CD4-positive, alpha-beta T cell treated with Interleukin-10 for 1 hour (primary cell): ENCODE results near the gene ZFP62.

Experiments
- DNase-seq: peaks from one replicate; pipeline ENCODE4 v3.0.0-alpha.2; 2020

ZFP62 gene

DNA sequence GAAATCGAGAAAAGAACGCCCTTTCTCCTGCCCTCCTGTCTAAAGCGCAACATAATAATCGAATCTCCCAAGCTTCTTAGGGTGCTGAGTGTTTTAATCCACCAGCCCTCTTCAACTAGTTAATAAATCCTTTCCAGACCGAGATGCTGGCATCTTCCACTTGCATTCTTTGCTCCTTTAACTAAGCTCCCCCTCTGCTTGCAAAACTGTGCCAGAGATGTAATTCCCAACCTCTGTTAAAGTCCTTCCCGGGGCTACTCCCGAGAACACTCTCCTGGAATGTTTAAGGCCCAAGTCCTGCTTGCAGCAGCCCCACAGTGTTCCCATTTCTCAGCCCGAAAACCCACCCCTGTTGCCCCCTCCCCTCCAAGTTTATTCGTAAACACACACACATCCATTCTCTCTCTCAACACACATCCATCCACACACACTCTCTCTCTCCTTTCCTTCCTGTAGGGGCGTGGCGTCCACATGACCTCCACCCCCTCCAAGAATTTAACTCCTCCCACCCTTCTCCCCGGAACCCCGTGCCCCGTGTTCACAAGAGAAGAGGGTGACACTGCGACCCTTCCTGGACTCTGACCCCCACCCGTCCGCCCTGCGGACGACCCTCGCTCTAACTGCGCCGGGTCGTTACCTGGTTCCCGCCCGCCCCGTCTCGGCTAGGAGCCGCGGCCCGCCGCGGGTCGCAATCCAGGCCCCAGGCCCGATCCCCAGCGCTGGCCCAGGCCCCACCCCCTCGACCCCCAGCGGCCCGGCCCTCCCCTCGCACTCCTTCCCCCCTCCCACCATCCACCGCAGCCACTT lies 51.5 kb downstream of the ZFP62 start:
- peak; percentile 95 for DNase-seq

DNA sequence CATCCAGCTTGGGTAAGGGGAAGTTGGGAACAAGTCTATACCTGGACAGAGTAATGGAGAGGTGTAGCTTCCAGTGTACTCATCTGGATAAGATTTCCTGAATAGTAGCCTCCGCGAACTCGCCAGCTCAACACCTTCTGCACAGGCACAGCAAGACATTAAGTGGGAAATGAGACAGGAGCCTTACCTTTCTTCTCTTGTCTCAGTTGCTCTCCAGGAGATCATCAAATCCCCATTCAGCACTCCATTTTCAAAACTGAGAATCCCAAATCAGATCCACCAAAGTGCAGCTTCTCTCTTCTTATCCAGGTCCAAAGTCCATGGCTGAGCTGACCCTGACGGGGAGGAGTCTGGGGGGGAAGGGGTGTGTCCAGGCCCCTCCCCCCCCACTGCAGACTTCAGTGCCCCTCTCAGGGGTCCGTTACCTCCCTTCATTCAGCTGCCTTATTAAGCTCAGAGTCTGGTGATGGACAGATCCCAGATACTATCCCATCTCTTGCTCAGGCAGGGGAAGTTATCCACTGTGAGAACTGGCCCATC lies 52.5 kb downstream of the ZFP62 start:
- no peak for DNase-seq

DNA sequence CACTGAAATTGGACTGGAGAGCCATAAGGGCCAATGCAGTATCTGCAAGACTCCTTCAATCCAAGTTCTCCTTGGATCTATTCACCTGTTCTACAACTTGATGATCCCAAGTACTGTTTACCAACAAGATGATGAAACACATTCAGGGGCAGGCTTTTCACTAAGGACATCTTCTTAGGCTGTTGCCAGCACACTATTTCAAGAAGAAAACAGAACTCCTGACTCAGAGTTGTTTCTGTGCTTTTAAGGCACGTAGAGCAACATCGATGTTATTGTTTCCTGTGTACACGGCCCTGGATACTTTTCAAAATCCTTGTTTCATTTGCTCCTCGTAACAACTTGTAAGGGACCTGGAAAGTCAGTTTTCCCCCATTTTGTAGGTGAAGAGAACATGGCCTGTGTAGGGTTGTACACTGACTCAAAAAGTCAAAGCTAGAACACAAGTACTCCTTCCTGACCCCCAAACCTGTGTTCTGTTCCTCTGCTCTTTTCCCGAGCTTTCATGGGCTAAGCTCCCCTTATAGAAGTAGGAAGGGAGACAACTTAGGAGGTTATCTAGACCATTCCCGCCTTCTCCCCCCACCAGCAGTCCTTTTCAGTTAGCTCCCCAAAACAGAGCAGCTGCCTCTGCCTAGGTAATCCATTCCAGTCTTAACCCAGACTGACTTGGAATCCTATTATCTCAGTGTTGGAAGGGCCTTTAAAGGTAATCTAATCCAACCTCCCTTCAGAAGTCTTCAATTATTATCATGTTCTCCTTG lies 53.2 kb downstream of the ZFP62 start:
- DNase-seq, result no peak

DNA sequence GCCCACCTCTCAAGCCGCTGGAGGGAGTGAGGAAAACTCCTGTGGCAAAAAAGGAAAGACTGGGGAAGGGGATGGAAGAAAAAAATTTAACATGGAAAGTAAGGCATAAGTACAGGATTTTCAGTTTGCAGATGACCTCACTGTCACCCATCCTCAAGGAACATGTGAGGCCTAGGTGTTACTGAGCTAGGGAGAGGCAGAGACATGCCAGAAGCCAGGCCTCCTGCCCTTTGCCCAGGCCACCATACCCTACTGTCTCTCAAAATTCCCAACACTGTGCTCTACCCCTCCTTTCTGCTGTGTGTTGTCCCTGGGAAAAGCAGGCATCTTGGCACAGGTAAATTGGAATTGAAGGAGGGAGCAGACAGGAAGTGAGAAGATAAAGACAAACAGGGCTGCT lies 54.0 kb downstream of the ZFP62 start:
- DNase-seq, result no peak

DNA sequence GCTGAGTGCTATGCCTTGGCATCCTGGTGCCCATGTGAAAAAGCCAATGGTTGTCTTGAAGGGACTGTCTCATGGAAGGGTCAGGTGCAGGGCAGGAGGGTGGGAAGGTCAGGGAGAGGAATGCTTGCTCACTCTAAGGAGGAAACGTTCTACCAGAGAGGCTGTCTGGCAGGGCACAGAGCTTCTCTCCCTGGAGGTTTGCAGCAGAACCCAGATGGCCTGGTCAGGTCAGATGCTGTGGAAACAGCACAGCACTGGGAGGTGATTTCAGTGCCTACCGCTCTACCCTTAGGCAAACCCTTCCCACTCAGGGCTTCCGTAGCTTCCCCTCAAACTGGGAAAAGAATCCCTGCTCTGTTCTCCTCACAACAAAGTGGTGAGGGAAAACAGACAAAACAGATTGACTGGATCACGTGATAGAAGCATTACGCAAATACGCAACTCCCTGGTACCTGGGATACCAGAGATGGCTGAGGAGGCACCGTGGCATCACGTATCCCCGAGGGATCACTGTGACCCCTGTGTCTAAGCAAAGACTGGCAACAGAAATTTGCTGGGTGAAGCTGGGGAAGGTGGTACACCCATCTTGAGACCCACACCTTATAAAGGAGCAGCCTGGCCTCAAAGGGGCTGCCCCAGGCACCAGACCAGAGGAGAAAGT lies 54.6 kb downstream of the ZFP62 start:
- no peak for DNase-seq

DNA sequence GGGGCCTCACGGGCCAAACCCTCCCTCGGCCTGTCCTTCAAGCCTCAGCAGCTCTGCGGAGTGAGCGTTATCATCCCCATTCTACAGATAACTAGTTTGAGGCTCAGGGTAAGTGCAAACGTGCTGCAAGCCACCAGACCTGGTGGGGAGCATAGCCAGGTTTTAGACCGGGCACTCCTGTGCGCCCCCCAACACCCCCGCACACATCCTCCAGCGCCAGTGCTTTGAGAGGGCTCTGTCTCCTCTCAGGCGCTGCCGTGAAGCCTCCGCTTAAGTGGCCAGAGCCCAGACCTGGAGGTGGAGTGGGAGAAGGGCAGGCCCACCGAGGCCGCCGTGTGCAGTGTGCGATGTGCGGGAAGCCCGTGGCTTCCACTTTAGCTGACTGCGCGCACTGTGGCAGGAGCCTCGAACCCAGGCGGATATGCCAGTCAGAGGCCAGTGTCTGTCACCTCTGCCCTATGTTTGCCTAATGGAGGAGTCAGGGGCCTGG lies 56.9 kb downstream of the ZFP62 start:
- peak; percentile 47 for DNase-seq

DNA sequence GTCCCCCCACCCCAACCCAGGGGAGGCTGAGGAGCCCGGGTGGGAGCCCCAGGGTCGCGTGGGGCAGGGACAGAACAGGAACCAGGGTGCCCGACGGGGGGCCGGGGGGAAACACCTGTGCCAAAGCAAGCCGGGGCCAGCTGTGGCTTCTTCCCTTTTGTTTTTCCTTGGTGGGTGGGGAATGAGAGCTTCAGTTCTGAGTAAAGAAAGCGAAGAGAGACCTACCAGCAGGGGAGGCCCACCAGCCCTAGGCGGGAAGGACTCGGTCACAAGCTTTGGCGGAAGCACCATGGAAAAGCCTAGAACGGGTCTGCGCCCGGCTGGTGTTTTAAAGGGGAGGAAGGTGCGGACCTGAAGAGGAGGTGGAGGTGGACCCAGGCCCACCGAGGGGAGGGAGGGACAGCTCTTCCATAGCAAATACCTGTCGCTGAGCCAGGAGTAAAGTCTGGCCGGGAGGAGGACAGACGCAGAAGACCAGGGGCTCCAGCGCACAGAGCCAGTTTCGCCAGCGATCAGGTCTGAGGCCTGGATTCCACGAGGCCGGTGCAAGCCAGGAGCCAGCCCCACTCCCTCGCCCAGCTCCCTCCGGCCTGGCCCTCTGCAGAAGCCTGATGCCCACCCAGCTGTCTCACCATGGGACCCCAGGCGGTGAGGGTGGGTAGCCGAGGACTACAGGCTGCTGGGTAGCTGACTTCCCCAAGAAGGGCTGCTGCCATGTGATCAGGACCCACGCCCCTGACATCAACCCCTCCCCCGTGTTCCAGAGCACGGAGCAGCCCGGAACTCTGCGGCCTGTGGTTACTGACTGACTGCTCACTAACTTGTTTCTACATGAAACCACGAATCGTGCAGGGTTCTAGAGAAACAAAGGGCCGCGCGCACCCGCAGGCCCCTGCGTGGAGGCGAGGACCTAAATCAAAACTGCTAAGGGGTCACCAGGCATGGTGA lies 57.6 kb downstream of the ZFP62 start:
- DNase-seq, result peak; percentile 88

DNA sequence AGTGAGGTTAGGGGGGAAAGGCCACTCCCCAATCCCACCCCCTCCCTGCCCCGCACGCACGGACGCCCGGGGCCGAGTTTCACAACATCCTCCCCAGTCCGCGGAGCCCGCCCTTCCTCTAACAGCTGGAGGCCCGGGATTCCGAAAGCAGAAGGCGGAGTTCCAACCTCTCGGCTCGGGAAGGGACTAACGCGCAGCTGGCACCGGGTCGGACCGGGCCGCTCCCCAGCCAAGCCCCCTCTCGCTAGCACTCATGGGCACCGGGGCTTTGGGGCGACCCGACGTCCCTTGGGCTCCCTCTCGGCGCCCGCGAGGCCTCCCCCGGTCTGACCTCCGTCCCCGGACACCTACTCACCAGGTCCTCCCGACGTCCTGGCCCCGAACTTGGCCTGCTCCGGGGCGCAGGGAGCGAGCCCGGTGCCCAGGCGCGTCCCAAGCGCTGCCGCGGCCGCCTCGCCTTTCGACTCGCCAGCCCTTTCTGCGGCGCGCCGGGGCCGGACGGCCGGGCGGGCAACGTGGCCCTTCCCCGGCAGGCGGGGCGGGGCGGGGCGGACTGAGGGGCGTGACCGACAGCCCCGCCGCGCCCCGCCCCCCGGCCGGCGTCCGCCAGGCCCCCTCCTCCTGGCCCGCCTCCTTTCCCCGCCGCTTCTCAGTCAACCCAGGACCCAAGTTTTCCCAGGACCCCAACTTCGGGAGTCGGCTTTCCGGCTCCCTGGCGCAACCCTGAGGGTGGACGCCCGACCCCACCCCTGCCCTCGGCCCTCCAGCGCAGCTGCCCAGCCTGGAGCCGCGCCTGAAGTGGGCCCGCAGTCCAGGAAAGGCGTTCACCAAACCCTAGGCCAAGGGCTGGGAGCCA lies 58.5 kb downstream of the ZFP62 start, which contains the start of gene MGAT1:
Gene MGAT1 (minus strand): TSS at position 482 of the 856 bp plus-strand sequence. CDS start 9,835 bp downstream, outside the sequence.
- peak; percentile 75 for DNase-seq

DNA sequence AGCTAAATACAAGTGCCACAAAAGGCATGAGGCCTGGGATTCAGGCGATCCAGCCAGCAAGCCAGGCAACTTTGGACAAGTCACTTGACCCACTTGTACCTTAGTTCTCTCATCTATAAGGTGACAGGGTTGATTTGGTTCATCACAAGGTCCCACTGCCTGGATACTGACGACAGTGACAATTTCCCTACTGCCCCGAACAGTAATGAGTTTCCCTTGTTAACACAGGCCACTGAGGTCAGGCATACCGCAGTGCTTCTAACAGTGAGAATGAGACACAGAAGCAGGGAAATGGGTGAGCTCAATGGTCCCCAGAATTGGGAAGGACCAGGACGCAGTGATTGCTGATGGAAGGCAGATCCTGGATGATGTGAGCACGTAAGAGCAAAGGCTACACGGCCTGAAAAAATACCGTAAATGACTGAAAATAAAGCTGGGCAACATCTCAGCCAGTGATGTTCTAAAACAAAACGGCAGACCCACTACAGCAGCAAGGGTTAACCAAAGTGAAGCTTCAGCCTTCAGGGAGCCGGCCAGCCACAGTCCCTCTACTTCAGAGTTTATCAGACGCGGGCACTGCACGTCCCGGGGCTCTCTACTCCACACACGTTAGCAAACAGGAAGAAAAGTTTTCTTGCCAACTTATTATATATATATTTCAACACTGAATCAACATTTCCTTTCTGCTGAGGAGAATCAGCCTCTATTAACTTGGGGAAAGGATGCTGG lies 59.3 kb downstream of the ZFP62 start:
- DNase-seq, result no peak

DNA sequence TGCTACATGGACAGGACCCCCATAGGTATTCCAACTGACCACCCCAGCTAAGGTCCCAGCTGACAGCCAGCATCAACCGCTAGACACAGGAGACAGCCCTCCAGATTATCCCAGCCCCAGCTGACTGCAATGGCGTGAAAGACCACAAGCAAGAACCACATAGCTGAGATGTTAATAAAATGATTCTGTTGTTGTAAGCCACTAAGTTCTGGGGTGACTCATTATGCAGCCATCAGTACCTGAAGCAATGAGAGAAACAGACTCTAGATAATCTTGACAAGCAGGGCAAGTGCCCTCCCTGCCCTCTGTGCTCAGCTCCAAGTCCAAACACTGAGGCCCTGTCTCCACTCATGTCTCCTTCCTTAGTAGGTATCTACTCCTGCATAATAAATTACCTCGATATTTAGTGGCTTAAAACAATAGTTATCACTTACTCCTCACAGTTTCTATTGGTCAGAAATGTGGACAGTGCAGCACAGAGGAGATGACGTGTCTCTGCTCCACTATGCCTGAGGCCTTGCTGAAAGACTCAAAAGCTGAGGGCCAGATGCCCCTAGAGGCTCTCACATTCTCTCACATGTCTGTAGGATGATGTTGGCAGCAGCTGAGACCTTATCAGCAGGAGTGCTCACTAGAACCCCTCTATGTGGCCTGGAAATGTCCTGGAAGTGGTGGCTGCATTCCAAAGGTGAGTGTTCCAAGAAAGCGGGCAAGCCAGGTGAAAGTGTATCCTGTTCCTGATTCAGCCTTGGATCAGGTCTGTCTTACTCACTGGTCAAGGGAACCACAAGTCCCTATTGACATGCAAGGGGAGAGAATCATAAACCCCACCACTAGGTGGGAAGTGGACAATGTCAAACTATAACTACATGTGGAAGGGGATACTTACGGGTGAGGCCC lies 60.9 kb downstream of the ZFP62 start:
- no peak for DNase-seq

DNA sequence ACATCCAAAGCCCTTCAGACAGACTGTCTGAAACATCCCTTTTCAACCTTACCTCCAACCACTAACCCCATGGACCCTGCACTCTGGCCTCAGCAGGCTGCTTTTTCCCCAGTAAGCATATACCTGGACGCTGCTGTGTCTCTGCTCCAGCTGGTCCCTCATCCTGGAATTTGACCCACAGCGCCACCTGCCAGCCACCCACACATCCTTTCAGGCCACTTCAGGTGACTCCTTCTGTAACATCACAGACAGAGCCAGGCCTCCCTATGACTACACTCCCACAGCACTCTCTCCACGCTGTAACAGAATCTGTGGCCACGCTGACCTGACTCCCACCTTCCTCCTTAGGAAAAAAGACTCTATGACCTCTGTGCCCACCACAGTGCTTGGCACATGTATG lies 61.9 kb downstream of the ZFP62 start:
- DNase-seq, result no peak

DNA sequence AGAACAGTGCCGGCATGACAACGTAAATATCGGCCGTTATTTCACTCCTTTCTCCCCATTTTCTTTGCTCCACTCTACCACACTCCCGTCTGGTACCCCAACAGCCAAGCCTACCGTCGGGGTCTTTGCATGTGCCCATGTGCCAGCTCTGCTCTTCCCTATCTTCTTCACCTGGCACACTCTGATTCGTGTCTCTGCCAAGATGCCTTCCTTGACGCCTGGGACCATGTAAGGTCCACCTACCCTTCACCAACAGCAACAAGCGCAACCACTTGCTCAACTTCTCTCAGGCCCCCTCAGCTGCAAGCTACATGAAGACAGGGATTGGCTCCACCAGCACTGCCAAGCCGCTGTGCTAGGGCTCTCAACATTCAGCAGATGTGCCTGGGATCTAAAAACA lies 62.9 kb downstream of the ZFP62 start:
- no peak for DNase-seq
